ENCODE results near the gene NELL2. TPM values are rescaled to one million over a fixed set of nuclear protein-coding genes. Genes with fewer than 3 reads are reported as not detected.

The NELL2 gene
- polyA plus RNA-seq, 3 donors from 2014 or later = 5.5 to 15.1 (median 9.3) TPM

- peaks cover 0 to 2% (median under 1%) of the 10 kb centered on the region in 6 donors for H3K9me3 Mint-ChIP-seq
- no peak for DNase-seq
- H3K36me3 Mint-ChIP-seq = no peaks in the 10 kb centered on the region
- H3K4me1 Mint-ChIP-seq = no peaks in the 10 kb centered on the region
- no peak overlapping the region for H3K27ac Mint-ChIP-seq
- no peak overlapping the region for H3K4me3 Mint-ChIP-seq
- peaks cover 0 to 5% (median 4%) of the 10 kb centered on the region in 3 donors for H3K27me3 Mint-ChIP-seq (ENCODE audit: low read depth in 3 of 3)
These were observed 80.1 kb downstream of the NELL2 start for GRCh38 chr12:44795970-44796369.

- no peak overlapping the region for H3K4me3 Mint-ChIP-seq
- H3K4me1 Mint-ChIP-seq = no peaks in the 10 kb centered on the region
- no peak for DNase-seq
- H3K27ac Mint-ChIP-seq = no peak overlapping the region
- peaks cover 3 to 17% (median 4%) of the 10 kb centered on the region in 3 donors for H3K27me3 Mint-ChIP-seq (ENCODE audit: low read depth in 3 of 3)
- peaks cover 0 to 9% (median 1%) of the 10 kb centered on the region in 6 donors for H3K9me3 Mint-ChIP-seq
- no peaks in the 10 kb centered on the region for H3K36me3 Mint-ChIP-seq
These were observed 87.4 kb downstream of the NELL2 start for GRCh38 chr12:44788731-44789130.

- Mint-ChIP-seq H3K4me3 (no peak overlapping the region), H3K9me3 (peaks cover 0 to 7% (median 1%) of the 10 kb centered on the region in 6 donors), H3K27ac (no peak overlapping the region), H3K27me3 (ENCODE audit: low read depth in 3 of 3) (peaks cover 0 to 4% (median 2%) of the 10 kb centered on the region in 3 donors), H3K36me3 (no peaks in the 10 kb centered on the region), H3K4me1 (no peaks in the 10 kb centered on the region)
- DNase-seq = no peak
These were observed 95.8 kb downstream of the NELL2 start for GRCh38 chr12:44780221-44780790.

- Mint-ChIP-seq H3K27me3 (ENCODE audit: low read depth in 3 of 3) (peaks cover 0 to 4% (median 0%) of the 10 kb centered on the region in 3 donors), H3K4me3 (no peak overlapping the region), H3K27ac (no peak overlapping the region), H3K36me3 (no peaks in the 10 kb centered on the region), H3K4me1 (no peaks in the 10 kb centered on the region), H3K9me3 (peaks cover 0 to 7% (median 0%) of the 10 kb centered on the region in 6 donors)
- DNase-seq = no peak
These were observed 96.3 kb downstream of the NELL2 start for GRCh38 chr12:44779766-44780165.

- no peak overlapping the region for H3K27ac Mint-ChIP-seq
- H3K4me3 Mint-ChIP-seq = no peak overlapping the region
- H3K9me3 Mint-ChIP-seq = peaks cover 0 to 7% (median 0%) of the 10 kb centered on the region in 6 donors
- DNase-seq = no peak
- no peaks in the 10 kb centered on the region for H3K4me1 Mint-ChIP-seq
- no peaks in the 10 kb centered on the region for H3K36me3 Mint-ChIP-seq
- H3K27me3 Mint-ChIP-seq (ENCODE audit: low read depth in 3 of 3) = peaks cover 0 to 2% (median 0%) of the 10 kb centered on the region in 3 donors
These were observed 97.3 kb downstream of the NELL2 start for GRCh38 chr12:44778863-44779262.

GRCh38 chr12:44777044-44777443 is 99.1 kb downstream of the NELL2 start:
- H3K4me3 Mint-ChIP-seq = no peak overlapping the region

GRCh38 chr12:44775901-44776300 is 100.2 kb downstream of the NELL2 start:
- H3K36me3 Mint-ChIP-seq = no peaks in the 10 kb centered on the region
- no peak overlapping the region for H3K27ac Mint-ChIP-seq
- peaks cover 0 to 6% (median 0%) of the 10 kb centered on the region in 6 donors for H3K9me3 Mint-ChIP-seq
- H3K4me1 Mint-ChIP-seq = no peaks in the 10 kb centered on the region
- H3K27me3 Mint-ChIP-seq (ENCODE audit: low read depth in 3 of 3) = peaks cover 0 to 5% (median 0%) of the 10 kb centered on the region in 3 donors
- DNase-seq = no peak
- no peak overlapping the region for H3K4me3 Mint-ChIP-seq

More at GRCh38 chr12:44777044-44777443, 99.1 kb downstream of the NELL2 start:
- DNase-seq = no peak
- Mint-ChIP-seq H3K27ac (no peak overlapping the region), H3K9me3 (peaks cover 0 to 7% (median 0%) of the 10 kb centered on the region in 6 donors), H3K27me3 (ENCODE audit: low read depth in 3 of 3) (peaks cover 0 to 5% (median 0%) of the 10 kb centered on the region in 3 donors), H3K4me1 (no peaks in the 10 kb centered on the region), H3K36me3 (no peaks in the 10 kb centered on the region)

- Mint-ChIP-seq H3K9me3 (no peaks in the 10 kb centered on the region), H3K4me1 (no peaks in the 10 kb centered on the region), H3K4me3 (no peak overlapping the region), H3K27me3 (ENCODE audit: low read depth in 3 of 3) (peaks cover 0 to 6% (median 0%) of the 10 kb centered on the region in 3 donors), H3K27ac (no peak overlapping the region), H3K36me3 (no peaks in the 10 kb centered on the region)
- peak; percentile 21 to 37 (median 36) for DNase-seq
These were observed 101.2 kb downstream of the NELL2 start for GRCh38 chr12:44774815-44775411.

- H3K4me3 Mint-ChIP-seq = no peak overlapping the region
- DNase-seq = no peak
- H3K9me3 Mint-ChIP-seq = no peaks in the 10 kb centered on the region
- H3K4me1 Mint-ChIP-seq = no peaks in the 10 kb centered on the region
- peaks cover 1 to 6% (median 2%) of the 10 kb centered on the region in 3 donors for H3K27me3 Mint-ChIP-seq (ENCODE audit: low read depth in 3 of 3)
- H3K27ac Mint-ChIP-seq = no peak overlapping the region
- H3K36me3 Mint-ChIP-seq = no peaks in the 10 kb centered on the region
These were observed 104.6 kb downstream of the NELL2 start for GRCh38 chr12:44771485-44772021.

GRCh38 chr12:44765796-44766195 is 110.3 kb downstream of the NELL2 start:
- H3K9me3 Mint-ChIP-seq = no peaks in the 10 kb centered on the region
- no peaks in the 10 kb centered on the region for H3K4me1 Mint-ChIP-seq
- H3K4me3 Mint-ChIP-seq = no peak overlapping the region
- peaks cover 1 to 4% (median 2%) of the 10 kb centered on the region in 3 donors for H3K27me3 Mint-ChIP-seq (ENCODE audit: low read depth in 3 of 3)
- no peak overlapping the region for H3K27ac Mint-ChIP-seq
- no peak for DNase-seq
- no peaks in the 10 kb centered on the region for H3K36me3 Mint-ChIP-seq

- DNase-seq = no peak
- Mint-ChIP-seq H3K27me3 (ENCODE audit: low read depth in 3 of 3) (peaks cover 0 to 2% (median 0%) of the 10 kb centered on the region in 3 donors), H3K27ac (no peak overlapping the region), H3K4me1 (no peaks in the 10 kb centered on the region), H3K4me3 (no peak overlapping the region), H3K36me3 (no peaks in the 10 kb centered on the region), H3K9me3 (peaks cover 0 to 6% (median 0%) of the 10 kb centered on the region in 6 donors)
These were observed 113.1 kb downstream of the NELL2 start for GRCh38 chr12:44763021-44763420.

GRCh38 chr12:44759289-44759688 is 116.8 kb downstream of the NELL2 start:
- no peak for DNase-seq
- no peaks in the 10 kb centered on the region for H3K27me3 Mint-ChIP-seq (ENCODE audit: low read depth in 3 of 3)
- H3K4me1 Mint-ChIP-seq = no peaks in the 10 kb centered on the region
- H3K4me3 Mint-ChIP-seq = no peak overlapping the region
- H3K36me3 Mint-ChIP-seq = no peaks in the 10 kb centered on the region
- no peak overlapping the region for H3K27ac Mint-ChIP-seq
- peaks cover 0 to 6% (median 0%) of the 10 kb centered on the region in 6 donors for H3K9me3 Mint-ChIP-seq

- Mint-ChIP-seq H3K9me3 (peaks cover 0 to 5% (median 0%) of the 10 kb centered on the region in 6 donors), H3K27ac (no peak overlapping the region), H3K27me3 (ENCODE audit: low read depth in 3 of 3) (peaks cover 0 to 3% (median 0%) of the 10 kb centered on the region in 3 donors), H3K4me3 (no peak overlapping the region), H3K4me1 (no peaks in the 10 kb centered on the region), H3K36me3 (no peaks in the 10 kb centered on the region)
- DNase-seq = no peak
These were observed 125.6 kb downstream of the NELL2 start for GRCh38 chr12:44750468-44750867.

GRCh38 chr12:44749566-44749965 is 126.5 kb downstream of the NELL2 start:
- Mint-ChIP-seq H3K9me3 (peaks cover 0 to 5% (median 0%) of the 10 kb centered on the region in 6 donors), H3K4me1 (no peaks in the 10 kb centered on the region), H3K4me3 (no peak overlapping the region), H3K27ac (no peak overlapping the region), H3K36me3 (no peaks in the 10 kb centered on the region), H3K27me3 (ENCODE audit: low read depth in 3 of 3) (peaks cover 0 to 3% (median 0%) of the 10 kb centered on the region in 3 donors)
- no peak for DNase-seq
